DND-41 (cell line): ENCODE data around the gene LETM1.

ENCODE experiments used
- EZH2 ChIP-seq: IDR thresholded peaks from 3 replicates; pipeline ENCODE4 v1.6.1; 2012; ENCODE audit warnings: borderline replicate concordance, low read depth, mild to moderate bottlenecking, moderate library complexity, low read length, inconsistent platforms; ENCODE audit not compliant: severe bottlenecking
- TF ChIP-seq, protein P1 (sequence below): IDR thresholded peaks from 2 replicates; pipeline ENCODE4 v1.5.1; 2012; ENCODE audit warnings: borderline replicate concordance, low read length, moderate library complexity, mild to moderate bottlenecking; ENCODE audit not compliant: poor library complexity, severe bottlenecking; ENCODE audit errors: extremely low read depth

DNA sequence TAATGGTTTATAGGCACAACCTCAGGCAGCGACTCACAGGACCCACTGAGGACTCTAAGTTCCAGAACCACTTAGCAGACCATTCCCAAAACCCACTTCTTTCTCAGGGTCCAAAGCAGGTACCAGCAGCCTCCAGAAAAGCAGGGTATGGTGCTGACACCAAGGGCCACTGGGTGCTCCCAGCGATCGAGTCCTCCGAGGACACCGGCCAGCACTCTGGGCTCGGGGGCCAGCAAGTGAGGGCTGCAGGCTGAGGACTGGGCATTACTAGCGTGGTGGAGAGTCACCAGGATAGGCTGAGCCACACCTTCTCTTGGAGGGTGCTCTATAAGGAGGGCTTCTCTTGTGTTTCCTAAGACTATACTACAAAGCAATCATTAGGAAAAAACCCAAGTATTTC, 19.3 kb downstream of the LETM1 start:
- TF ChIP-seq, protein P1, sequence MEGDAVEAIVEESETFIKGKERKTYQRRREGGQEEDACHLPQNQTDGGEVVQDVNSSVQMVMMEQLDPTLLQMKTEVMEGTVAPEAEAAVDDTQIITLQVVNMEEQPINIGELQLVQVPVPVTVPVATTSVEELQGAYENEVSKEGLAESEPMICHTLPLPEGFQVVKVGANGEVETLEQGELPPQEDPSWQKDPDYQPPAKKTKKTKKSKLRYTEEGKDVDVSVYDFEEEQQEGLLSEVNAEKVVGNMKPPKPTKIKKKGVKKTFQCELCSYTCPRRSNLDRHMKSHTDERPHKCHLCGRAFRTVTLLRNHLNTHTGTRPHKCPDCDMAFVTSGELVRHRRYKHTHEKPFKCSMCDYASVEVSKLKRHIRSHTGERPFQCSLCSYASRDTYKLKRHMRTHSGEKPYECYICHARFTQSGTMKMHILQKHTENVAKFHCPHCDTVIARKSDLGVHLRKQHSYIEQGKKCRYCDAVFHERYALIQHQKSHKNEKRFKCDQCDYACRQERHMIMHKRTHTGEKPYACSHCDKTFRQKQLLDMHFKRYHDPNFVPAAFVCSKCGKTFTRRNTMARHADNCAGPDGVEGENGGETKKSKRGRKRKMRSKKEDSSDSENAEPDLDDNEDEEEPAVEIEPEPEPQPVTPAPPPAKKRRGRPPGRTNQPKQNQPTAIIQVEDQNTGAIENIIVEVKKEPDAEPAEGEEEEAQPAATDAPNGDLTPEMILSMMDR, result no peak
- TF ChIP-seq EZH2, result no peak
